Measurements from ENCODE around the gene CCNQ.

The CCNQ gene

GRCh38 chrX:153572601-153573000 is 26.3 kb downstream of the CCNQ start:
- DNase-seq: no peak

- DNase-seq: no peak
These were observed 27.4 kb downstream of the CCNQ start for GRCh38 chrX:153571534-153571908.

- no peak for DNase-seq
These were observed 29.5 kb downstream of the CCNQ start for GRCh38 chrX:153569475-153569874.

GRCh38 chrX:153568451-153569011 is 30.4 kb downstream of the CCNQ start:
- no peak for DNase-seq

- no peak for DNase-seq
These were observed 32.9 kb downstream of the CCNQ start for GRCh38 chrX:153565996-153566580.

- no peak for DNase-seq
These were observed 34.8 kb downstream of the CCNQ start for GRCh38 chrX:153564047-153564606.

- no peak for DNase-seq
These were observed 36.4 kb downstream of the CCNQ start for GRCh38 chrX:153562546-153562945.

- no peak for DNase-seq
These were observed 37.6 kb downstream of the CCNQ start for GRCh38 chrX:153561337-153561736.

- DNase-seq: no peak
These were observed 38.5 kb downstream of the CCNQ start for GRCh38 chrX:153560466-153560865.

GRCh38 chrX:153560000-153560399 is 38.9 kb downstream of the CCNQ start:
- DNase-seq: no peak

- DNase-seq: no peak
These were observed 41.2 kb downstream of the CCNQ start for GRCh38 chrX:153557618-153558355.

- no peak for DNase-seq
These were observed 42.2 kb downstream of the CCNQ start for GRCh38 chrX:153556767-153557166.

- peak; percentile 66 for DNase-seq
These were observed 44.3 kb downstream of the CCNQ start for GRCh38 chrX:153554519-153555167.

GRCh38 chrX:153551135-153551534 is 47.8 kb downstream of the CCNQ start:
- no peak for DNase-seq

GRCh38 chrX:153549807-153550206 is 49.1 kb downstream of the CCNQ start:
- no peak for DNase-seq

GRCh38 chrX:153549231-153549630 is 49.7 kb downstream of the CCNQ start:
- DNase-seq: no peak

- DNase-seq: no peak
These were observed 51.7 kb downstream of the CCNQ start for GRCh38 chrX:153547195-153547594.

GRCh38 chrX:153546386-153546785 is 52.6 kb downstream of the CCNQ start:
- DNase-seq: no peak

- no peak for DNase-seq
These were observed 54.2 kb downstream of the CCNQ start for GRCh38 chrX:153544727-153545126.

- no peak for DNase-seq
These were observed 59.0 kb downstream of the CCNQ start for GRCh38 chrX:153539979-153540358.

GRCh38 chrX:153539171-153539978 is 59.6 kb downstream of the CCNQ start:
- peak; percentile 59 for DNase-seq

- DNase-seq: no peak
These were observed 60.5 kb downstream of the CCNQ start for GRCh38 chrX:153538424-153538823.

All from stimulated activated CD4-positive, alpha-beta T cell treated with anti-CD3 and anti-CD28 coated beads, Interleukin-4, amount 100 ng/mL, for 1 hour (primary cell).